GM19438 (cell line): ENCODE data around the gene RND3.

Experiments
- ATAC-seq: cut with Tn5 transposase; IDR thresholded peaks from one replicate; pipeline ENCODE4 v1.9.1; 2021; ENCODE audit warnings: low read depth; ENCODE audit not compliant: unreplicated experiment

Gene RND3

GRCh38 chr2:150494234-150494945 lies 6.9 kb upstream of the RND3 start:
- ATAC-seq, result no peak

GRCh38 chr2:150491943-150492342 lies 4.5 kb upstream of the RND3 start:
- ATAC-seq, result no peak

- ATAC-seq, result no peak
Measured at GRCh38 chr2:150491430-150491829, 4.0 kb upstream of the RND3 start.

- no peak for ATAC-seq
Measured at GRCh38 chr2:150490466-150490865, 3.0 kb upstream of the RND3 start.

- no peak for ATAC-seq
Measured at GRCh38 chr2:150486539-150487484, 655 bp downstream of the RND3 start.

GRCh38 chr2:150485871-150486538 lies 1.5 kb downstream of the RND3 start:
- ATAC-seq, result no peak

- ATAC-seq, result no peak
Measured at GRCh38 chr2:150485114-150485870, 2.2 kb downstream of the RND3 start.

- no peak for ATAC-seq
Measured at GRCh38 chr2:150484461-150485021, 2.9 kb downstream of the RND3 start.

GRCh38 chr2:150484006-150484405 lies 3.5 kb downstream of the RND3 start:
- no peak for ATAC-seq

GRCh38 chr2:150483532-150483931 lies 3.9 kb downstream of the RND3 start:
- no peak for ATAC-seq

GRCh38 chr2:150482667-150483400 lies 4.6 kb downstream of the RND3 start:
- no peak for ATAC-seq

- ATAC-seq, result no peak
Measured at GRCh38 chr2:150482111-150482510, 5.4 kb downstream of the RND3 start.

- ATAC-seq, result no peak
Measured at GRCh38 chr2:150480971-150481830, 6.3 kb downstream of the RND3 start.

GRCh38 chr2:150480241-150480640 lies 7.2 kb downstream of the RND3 start:
- ATAC-seq, result no peak

- ATAC-seq, result no peak
Measured at GRCh38 chr2:150479075-150479915, 8.2 kb downstream of the RND3 start.

- no peak for ATAC-seq
Measured at GRCh38 chr2:150478200-150478974, 9.1 kb downstream of the RND3 start.

GRCh38 chr2:150477347-150477746 lies 10.1 kb downstream of the RND3 start:
- no peak for ATAC-seq
